Measurements from ENCODE around the gene WNK3. TPM values are rescaled to one million over a fixed set of nuclear protein-coding genes. Genes with fewer than 3 reads are reported as not detected.

The WNK3 gene
- total RNA-seq, 1 donor from 2014 or later: 50.2 TPM

DNA sequence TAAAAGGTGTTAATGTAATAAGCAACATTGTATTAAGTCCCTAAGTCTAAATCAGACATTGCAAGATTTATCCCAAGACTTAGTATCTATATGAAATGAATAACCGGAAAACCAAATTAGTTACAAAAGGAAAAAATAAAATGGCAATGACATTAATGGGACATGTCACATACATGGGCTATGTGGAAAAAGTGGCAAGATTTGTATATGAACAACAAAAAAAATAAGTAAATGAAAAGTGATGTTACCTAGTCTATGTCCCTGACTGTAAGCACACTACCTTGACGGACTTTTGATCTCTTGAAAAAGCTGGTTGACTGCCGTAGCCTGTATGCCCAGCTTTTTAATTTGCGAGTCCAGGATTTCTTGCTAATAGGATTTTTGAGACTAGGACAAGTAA lies 119.3 kb downstream of the WNK3 start:
- Mint-ChIP-seq H3K27me3 (ENCODE audit: insufficient read depth, low read depth) (no peaks in the 10 kb centered on the region), H3K36me3 (peaks cover 16% of the 10 kb centered on the region), H3K9me3 (no peaks in the 10 kb centered on the region), H3K4me1 (no peaks in the 10 kb centered on the region), H3K27ac (no peak overlapping the region), H3K4me3 (no peak overlapping the region)
- no peak overlapping the region for H3K27ac ChIP-seq
- H3K9ac ChIP-seq: no peak overlapping the region
- no peaks in the 10 kb centered on the region for H4K20me1 ChIP-seq (ENCODE audit: low read depth)
- H2AFZ ChIP-seq (replicated peaks): no peak overlapping the region
- H3K4me2 ChIP-seq: no peak overlapping the region
- H3K4me3 ChIP-seq: no peak overlapping the region
- peaks cover 9% of the 10 kb centered on the region for H3K36me3 ChIP-seq
- DNase-seq (ENCODE audit: low spot score): no peak
- H3K4me1 ChIP-seq: no peaks in the 10 kb centered on the region
- no peaks in the 10 kb centered on the region for H3K27me3 ChIP-seq
- TF ChIP-seq, protein P1, sequence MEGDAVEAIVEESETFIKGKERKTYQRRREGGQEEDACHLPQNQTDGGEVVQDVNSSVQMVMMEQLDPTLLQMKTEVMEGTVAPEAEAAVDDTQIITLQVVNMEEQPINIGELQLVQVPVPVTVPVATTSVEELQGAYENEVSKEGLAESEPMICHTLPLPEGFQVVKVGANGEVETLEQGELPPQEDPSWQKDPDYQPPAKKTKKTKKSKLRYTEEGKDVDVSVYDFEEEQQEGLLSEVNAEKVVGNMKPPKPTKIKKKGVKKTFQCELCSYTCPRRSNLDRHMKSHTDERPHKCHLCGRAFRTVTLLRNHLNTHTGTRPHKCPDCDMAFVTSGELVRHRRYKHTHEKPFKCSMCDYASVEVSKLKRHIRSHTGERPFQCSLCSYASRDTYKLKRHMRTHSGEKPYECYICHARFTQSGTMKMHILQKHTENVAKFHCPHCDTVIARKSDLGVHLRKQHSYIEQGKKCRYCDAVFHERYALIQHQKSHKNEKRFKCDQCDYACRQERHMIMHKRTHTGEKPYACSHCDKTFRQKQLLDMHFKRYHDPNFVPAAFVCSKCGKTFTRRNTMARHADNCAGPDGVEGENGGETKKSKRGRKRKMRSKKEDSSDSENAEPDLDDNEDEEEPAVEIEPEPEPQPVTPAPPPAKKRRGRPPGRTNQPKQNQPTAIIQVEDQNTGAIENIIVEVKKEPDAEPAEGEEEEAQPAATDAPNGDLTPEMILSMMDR (IDR thresholded peaks at IDR 0.05): no peak
- no peak for TF ChIP-seq EZH2phosphoT487 (IDR thresholded peaks at IDR 0.05)
- no peak for TF ChIP-seq EZH2 (IDR thresholded peaks at IDR 0.05)
- H3K9me3 ChIP-seq (ENCODE audit: low read depth): no peaks in the 10 kb centered on the region
- H3F3A ChIP-seq (ENCODE audit: low read depth): no peaks in the 10 kb centered on the region
- H3K79me2 ChIP-seq (ENCODE audit: low read depth): no peaks in the 10 kb centered on the region

DNA sequence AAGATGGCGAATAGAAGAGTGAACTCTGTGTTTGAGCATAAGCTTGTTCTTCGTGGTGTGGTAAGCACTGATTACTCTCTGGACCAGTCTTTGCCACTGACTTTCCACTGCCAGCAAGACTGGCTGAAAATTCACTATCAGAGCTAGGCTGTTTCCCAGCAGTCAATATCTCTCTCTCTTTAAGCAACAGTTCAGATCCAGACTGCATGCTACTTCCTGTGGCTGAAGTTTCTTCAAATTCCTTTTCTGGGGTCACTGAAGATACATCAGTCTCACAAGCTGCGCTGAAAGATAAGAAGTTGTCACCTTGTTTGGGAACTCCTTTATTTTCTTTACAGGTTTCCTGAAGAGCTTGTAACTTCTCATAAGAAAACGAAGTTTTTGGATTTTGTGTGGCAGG lies 120.8 kb downstream of the WNK3 start:
- no peaks in the 10 kb centered on the region for H3K9me3 ChIP-seq (ENCODE audit: low read depth)
- H3K27me3 ChIP-seq: no peaks in the 10 kb centered on the region
- H3K27ac Mint-ChIP-seq: no peak overlapping the region
- no peak overlapping the region for H3K4me3 ChIP-seq
- H3K4me3 Mint-ChIP-seq: no peak overlapping the region
- peaks cover 16% of the 10 kb centered on the region for H3K36me3 Mint-ChIP-seq
- no peaks in the 10 kb centered on the region for H3K27me3 Mint-ChIP-seq (ENCODE audit: insufficient read depth, low read depth)
- H3K4me1 Mint-ChIP-seq: no peaks in the 10 kb centered on the region
- no peak overlapping the region for H3K9ac ChIP-seq
- H3K27ac ChIP-seq: no peak overlapping the region
- H3K36me3 ChIP-seq: peaks cover 9% of the 10 kb centered on the region
- H3K9me3 Mint-ChIP-seq: no peaks in the 10 kb centered on the region
- no peak overlapping the region for H2AFZ ChIP-seq (replicated peaks)
- no peaks in the 10 kb centered on the region for H4K20me1 ChIP-seq (ENCODE audit: low read depth)
- no peak overlapping the region for H3K4me2 ChIP-seq
- TF ChIP-seq, protein P1 (IDR thresholded peaks at IDR 0.05): no peak
- TF ChIP-seq EZH2 (IDR thresholded peaks at IDR 0.05) (no peak), EZH2phosphoT487 (IDR thresholded peaks at IDR 0.05) (no peak)
- no peak for DNase-seq (ENCODE audit: low spot score)
- no peaks in the 10 kb centered on the region for H3F3A ChIP-seq (ENCODE audit: low read depth)
- H3K79me2 ChIP-seq (ENCODE audit: low read depth): no peaks in the 10 kb centered on the region
- H3K4me1 ChIP-seq: no peaks in the 10 kb centered on the region

DNA sequence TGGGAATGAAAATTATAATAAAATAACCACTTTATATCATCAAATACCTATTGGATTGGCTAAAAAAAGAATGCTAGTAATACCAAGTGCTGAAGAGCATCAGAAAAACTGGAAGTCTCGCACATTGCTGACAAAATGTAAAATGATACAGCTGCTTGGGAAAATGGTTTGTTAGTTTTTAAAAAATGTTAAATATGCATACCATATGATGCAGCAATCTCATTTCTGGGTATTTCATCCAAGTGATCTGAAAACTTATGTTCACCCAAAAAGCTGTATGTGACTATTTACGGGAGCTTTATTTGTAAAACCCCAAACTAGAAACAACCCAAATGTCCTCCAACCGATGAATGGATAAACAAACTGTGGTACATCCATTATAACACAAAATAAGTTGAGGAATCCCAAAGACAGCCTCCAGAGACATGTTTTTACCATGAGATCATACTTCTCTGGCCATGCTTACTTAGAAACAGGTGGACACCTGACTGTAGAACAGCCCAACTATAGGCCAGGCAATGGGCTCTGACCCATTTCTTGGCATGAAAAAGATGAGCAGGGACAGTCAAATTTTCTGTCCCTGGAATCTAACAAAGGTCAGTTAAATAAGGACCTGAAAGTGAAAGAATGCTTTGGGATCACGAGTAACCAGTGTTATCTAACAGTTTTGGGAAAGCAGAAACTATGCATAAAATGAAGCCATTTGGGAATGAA lies 127.3 kb downstream of the WNK3 start:
- no peaks in the 10 kb centered on the region for H3K27me3 ChIP-seq
- peaks cover 11% of the 10 kb centered on the region for H3K36me3 Mint-ChIP-seq
- H3K79me2 ChIP-seq (ENCODE audit: low read depth): no peaks in the 10 kb centered on the region
- H3K27ac Mint-ChIP-seq: no peak overlapping the region
- no peak overlapping the region for H3K4me3 ChIP-seq
- no peak overlapping the region for H3K4me3 Mint-ChIP-seq
- H3K4me1 Mint-ChIP-seq: no peaks in the 10 kb centered on the region
- H3K4me1 ChIP-seq: no peaks in the 10 kb centered on the region
- H3K27me3 Mint-ChIP-seq (ENCODE audit: insufficient read depth, low read depth): no peaks in the 10 kb centered on the region
- H3K9ac ChIP-seq: no peak overlapping the region
- peaks cover 11% of the 10 kb centered on the region for H3K36me3 ChIP-seq
- peaks cover 5% of the 10 kb centered on the region for H3K9me3 Mint-ChIP-seq
- TF ChIP-seq EZH2 (IDR thresholded peaks at IDR 0.05) (no peak), EZH2phosphoT487 (IDR thresholded peaks at IDR 0.05) (no peak)
- TF ChIP-seq, protein P1 (IDR thresholded peaks at IDR 0.05): no peak
- H2AFZ ChIP-seq (replicated peaks): no peak overlapping the region
- H3K9me3 ChIP-seq (ENCODE audit: low read depth): peaks cover 6% of the 10 kb centered on the region
- H3K4me2 ChIP-seq: no peak overlapping the region
- no peak for DNase-seq (ENCODE audit: low spot score)
- H3K27ac ChIP-seq: no peak overlapping the region
- no peaks in the 10 kb centered on the region for H4K20me1 ChIP-seq (ENCODE audit: low read depth)
- no peaks in the 10 kb centered on the region for H3F3A ChIP-seq (ENCODE audit: low read depth)
